HG02623 (cell line): ENCODE results near the gene OR6B3.
"Not testable (repeated sequence)": the region's sequence is repeated elsewhere in the genome, so short reads cannot be mapped to it uniquely, and the experiment has no call there.

Experiments used
- ATAC-seq: cut with Tn5 transposase; IDR thresholded peaks from one replicate; pipeline ENCODE4 v1.9.1; 2021; ENCODE audit warnings: moderate library complexity; ENCODE audit not compliant: unreplicated experiment

Gene OR6B3

GRCh38 chr2:240045098-240045497 lies 8.2 kb downstream of the OR6B3 start:
- ATAC-seq, result no peak

DNA sequence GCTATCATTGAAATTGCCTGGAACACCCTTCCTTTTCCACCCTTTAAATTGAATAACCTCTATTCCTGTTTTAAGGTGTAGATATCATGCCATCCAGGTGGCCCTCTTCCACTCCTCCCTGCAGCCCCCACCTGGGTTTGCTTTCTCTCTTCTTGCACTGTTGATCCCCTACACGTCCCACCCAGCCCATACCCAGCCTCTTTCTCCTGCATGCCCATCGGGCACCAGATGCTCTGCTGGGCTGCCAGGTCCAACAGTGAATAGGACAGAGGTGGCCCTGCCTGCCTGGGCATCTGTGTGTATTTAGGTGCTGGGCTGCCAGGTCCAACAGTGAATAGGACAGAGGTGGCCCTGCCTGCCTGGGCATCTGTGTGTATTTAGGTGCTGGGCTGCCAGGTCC lies 9.2 kb downstream of the OR6B3 start:
- not testable (repeated sequence) for ATAC-seq

DNA sequence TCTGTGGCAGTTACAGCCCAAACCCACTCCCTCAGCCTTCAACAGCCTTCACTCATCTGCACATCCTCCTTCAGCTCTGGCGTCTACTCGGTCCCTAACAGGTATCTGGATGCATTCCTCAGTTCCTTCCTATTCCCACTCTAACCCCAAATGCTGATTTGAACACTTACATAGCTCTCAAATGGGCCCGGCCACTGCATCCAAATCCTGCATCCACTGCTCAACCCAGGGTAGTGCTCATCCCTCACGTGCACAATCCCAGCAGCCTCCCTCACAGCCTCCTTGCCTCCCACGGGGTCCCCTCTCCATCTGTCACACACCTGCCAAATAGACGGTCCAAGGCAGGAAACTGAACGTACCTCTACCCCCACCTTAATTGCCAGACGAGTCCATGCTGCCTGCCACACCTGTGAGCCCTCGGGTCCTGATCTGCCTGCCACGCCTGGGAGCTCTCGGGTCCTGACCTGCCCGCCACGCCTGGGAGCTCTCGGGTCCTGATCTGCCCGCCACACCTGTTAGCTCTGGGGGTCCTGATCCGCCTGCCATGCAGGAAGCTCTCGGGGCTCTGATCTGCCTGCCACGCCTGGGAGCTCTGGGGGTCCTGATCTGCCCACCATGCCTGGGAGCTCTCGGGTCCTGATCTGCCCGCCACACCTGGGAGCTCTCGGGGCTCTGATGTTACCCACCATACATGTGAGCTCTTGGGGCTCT lies 9.9 kb downstream of the OR6B3 start:
- no peak for ATAC-seq

- no peak for ATAC-seq
These were observed 10.6 kb downstream of the OR6B3 start for GRCh38 chr2:240042740-240043139.

DNA sequence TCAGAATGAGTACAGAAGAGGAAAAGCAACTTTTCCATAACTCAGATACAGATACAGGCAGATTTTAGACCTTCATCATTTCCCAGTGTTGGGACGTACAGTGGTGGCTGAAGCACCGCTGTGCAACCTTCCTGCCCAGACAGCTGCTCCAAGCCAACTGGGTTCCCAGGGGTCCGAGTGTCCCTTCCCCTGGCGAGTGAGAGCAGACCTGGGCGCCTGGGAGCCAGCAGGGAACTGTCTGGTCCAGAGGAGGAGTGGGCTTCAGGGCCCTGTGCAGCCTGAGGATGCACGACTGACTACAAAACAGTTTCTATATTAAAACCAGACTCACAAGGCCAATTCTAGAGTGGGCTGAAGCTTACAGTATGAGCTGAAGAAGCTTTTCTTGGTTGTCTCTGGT lies 12.0 kb downstream of the OR6B3 start:
- no peak for ATAC-seq

DNA sequence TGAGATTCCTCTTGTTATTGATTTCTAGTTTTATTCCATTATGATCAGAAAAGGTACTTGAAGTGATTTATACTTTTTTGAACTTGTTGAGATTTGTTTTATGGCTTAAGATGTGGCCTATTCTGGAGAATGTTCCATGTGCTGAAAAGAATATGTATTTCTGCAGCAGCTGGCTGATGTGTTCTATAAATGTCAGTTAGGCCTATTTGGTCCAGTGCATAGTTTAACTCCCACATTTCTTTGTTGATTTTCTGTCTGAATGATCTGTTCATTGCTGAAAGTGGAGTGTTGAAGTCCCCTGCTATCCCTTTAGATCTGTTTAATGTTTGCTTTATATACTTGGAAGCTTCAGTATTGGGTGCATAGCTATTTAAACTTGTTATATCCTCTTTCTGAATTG lies 16.0 kb downstream of the OR6B3 start:
- no peak for ATAC-seq

- no peak for ATAC-seq
These were observed 20.0 kb downstream of the OR6B3 start for GRCh38 chr2:240033330-240033678.

DNA sequence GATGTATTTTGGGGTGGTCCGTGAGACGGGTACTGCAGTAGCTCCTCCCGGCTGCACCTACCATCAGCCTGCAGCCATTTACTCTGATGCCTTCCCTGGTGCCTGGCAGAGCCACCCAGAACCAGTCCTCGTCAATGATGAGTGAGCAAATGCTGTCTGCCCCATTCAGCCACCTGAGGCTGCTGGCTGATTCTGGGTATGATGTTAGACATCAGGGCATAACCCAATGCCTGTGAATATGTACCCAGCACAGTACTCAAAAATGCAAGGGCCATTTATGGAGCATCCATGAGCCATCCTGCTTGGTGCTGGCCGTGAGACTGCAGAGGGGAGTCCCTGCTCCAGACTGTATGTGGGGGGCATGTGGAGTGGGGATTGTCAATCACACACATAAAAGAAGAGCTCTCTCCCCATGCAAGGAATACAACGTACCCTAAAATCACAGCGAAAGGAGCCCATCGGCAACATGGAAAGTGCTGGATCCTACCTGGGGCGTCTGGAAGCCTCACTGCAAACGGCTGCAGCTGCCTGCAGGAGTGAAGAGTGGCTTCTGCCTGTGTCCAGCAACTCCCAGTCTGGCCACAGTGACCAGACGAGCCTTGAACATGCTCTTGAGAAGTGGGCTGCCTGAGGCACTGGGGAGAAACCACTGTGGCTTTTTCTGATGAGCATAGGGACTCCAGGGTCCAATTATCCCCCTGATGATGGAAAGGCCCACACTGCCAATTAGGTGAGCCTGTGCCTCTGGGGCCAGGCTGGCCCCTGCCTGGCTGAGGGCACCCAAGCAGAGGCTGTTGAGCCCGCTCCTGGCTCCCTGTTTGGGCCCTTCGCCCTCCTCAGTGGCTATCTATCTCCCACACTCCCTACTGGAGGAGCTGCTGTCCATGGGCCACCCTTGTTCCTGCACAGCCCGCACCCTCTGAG lies 20.7 kb downstream of the OR6B3 start:
- no peak for ATAC-seq

- no peak for ATAC-seq
These were observed 22.8 kb downstream of the OR6B3 start, which contains the start of gene OR6B2 for GRCh38 chr2:240030379-240031094. Gene OR6B2, minus strand, starts transcription at chr2:240030429. Its CDS starts 0 bp downstream, at chr2:240030429.

GRCh38 chr2:240024766-240025165 lies 28.6 kb downstream of the OR6B3 start:
- no peak for ATAC-seq

GRCh38 chr2:240023792-240024191 lies 29.5 kb downstream of the OR6B3 start:
- no peak for ATAC-seq

GRCh38 chr2:240021488-240022104 lies 31.7 kb downstream of the OR6B3 start:
- no peak for ATAC-seq

- no peak for ATAC-seq
These were observed 35.1 kb downstream of the OR6B3 start for GRCh38 chr2:240018071-240018750.

DNA sequence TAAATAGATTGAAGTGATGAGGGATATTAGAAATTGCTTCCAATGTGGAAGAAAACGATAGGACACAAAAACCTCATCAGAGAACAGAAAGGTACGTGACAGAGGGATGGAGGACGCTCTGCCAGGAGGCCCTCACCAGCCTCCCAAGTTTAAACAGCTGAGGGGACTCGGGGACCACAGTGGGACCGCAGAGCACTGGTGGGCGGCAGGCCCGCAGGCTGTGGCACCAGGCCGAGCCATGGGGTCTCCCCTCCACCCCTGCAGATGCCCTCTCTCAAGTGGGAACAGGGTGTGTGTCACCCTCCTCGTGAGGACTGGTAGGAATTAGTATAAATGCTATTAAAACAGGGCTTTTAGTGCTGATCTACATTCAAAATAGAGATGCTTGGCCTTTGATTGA lies 39.0 kb downstream of the OR6B3 start:
- ATAC-seq, result no peak

DNA sequence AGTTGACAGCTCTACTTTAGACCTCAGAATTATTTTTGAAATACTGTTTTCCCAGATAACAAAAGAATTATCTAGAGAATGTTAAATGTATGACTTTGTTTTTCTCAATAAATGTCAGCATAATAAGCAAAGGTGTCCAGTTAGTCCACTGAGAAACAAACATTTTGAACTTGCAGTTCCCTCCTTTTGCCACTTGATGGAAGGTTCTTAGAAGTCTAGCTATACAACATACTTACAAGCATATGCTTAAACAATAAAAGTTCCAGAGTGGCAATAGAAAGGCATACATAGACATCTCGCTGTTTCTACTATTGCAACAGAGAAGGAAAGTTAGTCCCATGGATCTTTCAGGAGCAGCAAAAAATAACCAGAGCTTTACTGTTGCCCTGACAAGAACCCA lies 40.0 kb downstream of the OR6B3 start:
- no peak for ATAC-seq

DNA sequence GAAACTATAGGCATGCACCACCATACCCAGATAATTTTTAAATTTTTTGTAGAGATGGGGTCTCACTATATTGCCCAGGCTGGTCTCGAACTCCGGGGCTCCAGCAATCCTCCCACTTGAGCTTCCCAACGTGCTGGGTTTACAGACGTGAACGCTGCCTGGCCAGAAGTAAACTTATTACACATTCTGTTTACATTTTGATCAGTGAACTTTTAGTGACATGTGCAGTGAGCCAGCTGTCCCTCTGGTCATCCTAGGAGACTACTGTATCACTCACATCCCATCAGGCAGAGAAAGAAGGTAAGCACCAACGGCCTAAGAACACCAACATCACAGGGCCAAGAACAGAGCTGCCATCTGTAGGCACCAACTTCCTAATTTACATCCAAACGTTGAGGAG lies 50.3 kb downstream of the OR6B3 start:
- no peak for ATAC-seq

GRCh38 chr2:240000671-240001070 lies 52.6 kb downstream of the OR6B3 start:
- ATAC-seq, result no peak

GRCh38 chr2:239997686-239998409 lies 55.5 kb downstream of the OR6B3 start:
- ATAC-seq, result no peak
